HepG2 (cell line): Measurements from ENCODE around the gene ZFAND2B. TPM values are rescaled to one million over a fixed set of nuclear protein-coding genes. Genes with fewer than 3 reads are reported as not detected.

Experiments used
- CAMTA2 ChIP-seq: sonication (generic); formaldehyde crosslinking; IDR thresholded peaks from 2 replicates; pipeline ENCODE4 v1.4.0; 2020; ENCODE audit warnings: mild to moderate bottlenecking, missing genetic modification reagents, borderline replicate concordance
- CBFB ChIP-seq: sonication (generic); formaldehyde crosslinking; IDR thresholded peaks from 2 replicates; pipeline ENCODE4 v1.4.0; 2020; ENCODE audit warnings: missing genetic modification reagents
- CHD2 ChIP-seq: IDR thresholded peaks from 2 replicates; pipeline ENCODE4 v1.6.1; 2011; ENCODE audit warnings: low read depth, low read length, improper control_type of control experiment
- JUNB ChIP-seq: sonication (generic); formaldehyde crosslinking; IDR thresholded peaks from 2 replicates; pipeline ENCODE4 v1.8.0; 2022; ENCODE audit warnings: missing genetic modification reagents, mild to moderate bottlenecking, borderline replicate concordance
- MLLT10 ChIP-seq: sonication (generic); formaldehyde crosslinking; IDR thresholded peaks from 2 replicates; pipeline ENCODE4 v1.4.0; 2020; ENCODE audit warnings: missing genetic modification reagents
- TCF7L2 ChIP-seq: IDR thresholded peaks from 2 replicates; pipeline ENCODE4 v1.6.1; 2011; ENCODE audit warnings: mild to moderate bottlenecking, low read depth, low read length, moderate library complexity
- WIZ ChIP-seq: sonication (generic); formaldehyde crosslinking; IDR thresholded peaks from 2 replicates; pipeline ENCODE4 v1.5.1; 2020; ENCODE audit warnings: mild to moderate bottlenecking, missing genetic modification reagents
- ZFP36 ChIP-seq: fragments of 150-350 bp; IDR thresholded peaks from 2 replicates; pipeline ENCODE4 v1.6.1; 2018; ENCODE audit warnings: borderline replicate concordance, low read length, low read depth; ENCODE audit not compliant: partially characterized antibody
- ZFP62 ChIP-seq: sonication (generic); formaldehyde crosslinking; IDR thresholded peaks from 2 replicates; pipeline ENCODE4 v1.4.0; 2020; ENCODE audit warnings: missing genetic modification reagents
- ZFYVE20 ChIP-seq: sonication (generic); formaldehyde crosslinking; IDR thresholded peaks from 2 replicates; pipeline ENCODE4 v1.8.0; 2023; ENCODE audit warnings: low read depth, mild to moderate bottlenecking, moderate library complexity, missing genetic modification reagents, borderline replicate concordance
- ZNF30 ChIP-seq: sonication (generic); formaldehyde crosslinking; IDR thresholded peaks from 2 replicates; pipeline ENCODE4 v1.5.0; 2020; ENCODE audit warnings: mild to moderate bottlenecking, missing genetic modification reagents
- ZNF337 ChIP-seq: sonication (generic); formaldehyde crosslinking; IDR thresholded peaks from 2 replicates; pipeline ENCODE4 v1.5.1; 2020; ENCODE audit warnings: missing genetic modification reagents, low read depth, mild to moderate bottlenecking, borderline replicate concordance
- ZNF367 ChIP-seq: sonication (generic); formaldehyde crosslinking; IDR thresholded peaks from 2 replicates; pipeline ENCODE4 v1.4.0; 2020; ENCODE audit warnings: missing genetic modification reagents, borderline replicate concordance
- ZSCAN9 ChIP-seq: IDR thresholded peaks from 2 replicates; pipeline ENCODE4 v1.6.1; 2016; ENCODE audit warnings: borderline replicate concordance
- polyA plus RNA-seq, 8 experiments: library from polyadenylated mRNA; depleted of rRNA in 3 of 8; stranded (reverse) in 7 of 8; unstranded in 1 of 8; fragments of >200 nt; fragmentation: Illumina TruSeq in 4 of 8; extraction: Trizol in 4 of 8; gene quantifications; 2 replicates each; pipeline versions ENCODE4 v1.2.1 to v1.2.3, GENCODE V29; 2011 to 2016; ENCODE audit warnings: low read depth in 4 of 8, missing spikeins in 1 of 8, mixed read lengths in 1 of 8; ENCODE audit not compliant: insufficient read depth in 1 of 8
- total RNA-seq, 5 experiments: library from RNA; depleted of rRNA; stranded (reverse); fragments of >200 nt; fragmentation: Illumina TruSeq; extraction: Trizol; gene quantifications; 2 replicates each; pipeline ENCODE4 v1.2.3, GENCODE V29; 2016; ENCODE audit warnings: low read depth in 1 of 5
- TF ChIP-seq, protein P1 (sequence below): sonication (generic); formaldehyde crosslinking; IDR thresholded peaks from 2 replicates; pipeline ENCODE4 v1.8.0; 2022; ENCODE audit warnings: low read depth, missing genetic modification reagents
- TF ChIP-seq, protein P2 (sequence below): IDR thresholded peaks from 2 replicates; pipeline ENCODE4 v1.6.1; 2016; ENCODE audit warnings: low read depth, borderline replicate concordance
- TF ChIP-seq, protein P3 (sequence below), 2 experiments: sonication (generic) in 1 of 2; formaldehyde crosslinking in 1 of 2; IDR thresholded peaks; 2 replicates each; pipeline versions ENCODE4 v1.4.0 to v1.6.1; 2018 to 2020; ENCODE audit warnings: missing genetic modification reagents in 2 of 2, borderline replicate concordance in 1 of 2, low read depth in 1 of 2, mild to moderate bottlenecking in 1 of 2, missing biosample characterization in 1 of 2
- TF ChIP-seq, protein P4 (sequence below): sonication (generic); formaldehyde crosslinking; IDR thresholded peaks from 2 replicates; pipeline ENCODE4 v1.4.0; 2020; ENCODE audit warnings: missing genetic modification reagents, borderline replicate concordance
- TF ChIP-seq, protein P5 (sequence below): sonication (generic); formaldehyde crosslinking; IDR thresholded peaks from 2 replicates; pipeline ENCODE4 v1.4.0; 2020; ENCODE audit warnings: mild to moderate bottlenecking, missing genetic modification reagents

Gene ZFAND2B
- total and polyA plus RNA-seq, 2 of the 13 experiments (the other 11 are each of a cell fraction or from before 2014, with no cell fraction given) = 53.3 to 115 TPM

DNA sequence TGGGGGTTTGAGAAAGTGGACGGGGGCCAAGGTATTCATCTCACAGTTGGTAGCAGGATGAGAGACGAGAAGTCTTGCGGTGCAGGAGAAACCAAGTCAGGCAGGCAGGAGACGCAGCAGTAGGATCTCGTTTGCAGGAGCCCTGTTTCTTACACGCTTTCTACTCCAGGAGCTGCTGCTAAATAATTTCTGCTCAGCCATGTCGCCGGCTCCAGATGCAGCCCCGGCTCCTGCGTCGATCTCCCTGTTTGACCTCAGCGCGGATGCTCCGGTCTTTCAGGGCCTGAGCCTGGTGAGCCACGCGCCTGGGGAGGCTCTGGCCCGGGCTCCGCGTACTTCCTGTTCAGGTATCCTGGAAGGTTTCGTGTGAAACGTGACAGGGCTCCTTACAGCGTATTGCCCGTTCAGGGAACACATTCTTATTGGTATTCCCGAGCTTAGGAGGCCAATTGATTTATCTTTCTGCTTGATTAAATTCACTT lies 23.5 kb downstream of the ZFAND2B start (continued):
- TF ChIP-seq ZNF367 (CRISPR knock-in tag) = 0 out of 2 replicates have a peak, but pooled peaks have one; percentile 15
- TF ChIP-seq, protein P1, sequence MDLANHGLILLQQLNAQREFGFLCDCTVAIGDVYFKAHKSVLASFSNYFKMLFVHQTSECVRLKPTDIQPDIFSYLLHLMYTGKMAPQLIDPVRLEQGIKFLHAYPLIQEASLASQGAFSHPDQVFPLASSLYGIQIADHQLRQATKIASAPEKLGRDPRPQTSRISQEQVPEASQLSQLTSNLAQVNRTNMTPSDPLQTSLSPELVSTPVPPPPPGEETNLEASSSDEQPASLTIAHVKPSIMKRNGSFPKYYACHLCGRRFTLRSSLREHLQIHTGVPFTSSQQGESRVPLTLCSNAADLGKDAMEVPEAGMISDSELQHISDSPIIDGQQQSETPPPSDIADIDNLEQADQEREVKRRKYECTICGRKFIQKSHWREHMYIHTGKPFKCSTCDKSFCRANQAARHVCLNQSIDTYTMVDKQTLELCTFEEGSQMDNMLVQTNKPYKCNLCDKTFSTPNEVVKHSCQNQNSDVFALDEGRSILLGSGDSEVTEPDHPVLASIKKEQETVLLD (CRISPR knock-in tag) = no peak
- no peak for TF ChIP-seq ZNF30
- no peak for TF ChIP-seq ZFYVE20 (CRISPR knock-in tag)
- TF ChIP-seq ZFP36 = no peak
- TF ChIP-seq WIZ (CRISPR knock-in tag) = 0 out of 2 replicates have a peak, but pooled peaks have one; percentile 23
- no peak for TF ChIP-seq CAMTA2 (CRISPR knock-in tag)
- no peak for TF ChIP-seq ZFP62 (CRISPR knock-in tag)
- 0 out of 2 replicates have a peak, but pooled peaks have one; percentile 9 for TF ChIP-seq CBFB (CRISPR knock-in tag)
- peak; percentile 76; the same call in 1 of the 2 replicates for TF ChIP-seq ZNF337 (CRISPR knock-in tag)
- no peak for TF ChIP-seq JUNB (CRISPR knock-in tag)
- TF ChIP-seq ZSCAN9 (CRISPR knock-in tag) = no peak
- TF ChIP-seq, protein P2, sequence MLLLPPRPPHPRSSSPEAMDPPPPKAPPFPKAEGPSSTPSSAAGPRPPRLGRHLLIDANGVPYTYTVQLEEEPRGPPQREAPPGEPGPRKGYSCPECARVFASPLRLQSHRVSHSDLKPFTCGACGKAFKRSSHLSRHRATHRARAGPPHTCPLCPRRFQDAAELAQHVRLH (CRISPR knock-in tag) = no peak
- no peak for TF ChIP-seq TCF7L2
- no peak for TF ChIP-seq MLLT10
- TF ChIP-seq, protein P3, sequence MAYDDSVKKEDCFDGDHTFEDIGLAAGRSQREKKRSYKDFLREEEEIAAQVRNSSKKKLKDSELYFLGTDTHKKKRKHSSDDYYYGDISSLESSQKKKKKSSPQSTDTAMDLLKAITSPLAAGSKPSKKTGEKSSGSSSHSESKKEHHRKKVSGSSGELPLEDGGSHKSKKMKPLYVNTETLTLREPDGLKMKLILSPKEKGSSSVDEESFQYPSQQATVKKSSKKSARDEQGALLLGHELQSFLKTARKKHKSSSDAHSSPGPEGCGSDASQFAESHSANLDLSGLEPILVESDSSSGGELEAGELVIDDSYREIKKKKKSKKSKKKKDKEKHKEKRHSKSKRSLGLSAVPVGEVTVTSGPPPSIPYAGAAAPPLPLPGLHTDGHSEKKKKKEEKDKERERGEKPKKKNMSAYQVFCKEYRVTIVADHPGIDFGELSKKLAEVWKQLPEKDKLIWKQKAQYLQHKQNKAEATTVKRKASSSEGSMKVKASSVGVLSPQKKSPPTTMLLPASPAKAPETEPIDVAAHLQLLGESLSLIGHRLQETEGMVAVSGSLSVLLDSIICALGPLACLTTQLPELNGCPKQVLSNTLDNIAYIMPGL (CRISPR knock-in tag; IDR thresholded peaks at IDR 0.05; ENCODE audit: borderline replicate concordance in 1 of 2, low read depth in 1 of 2) = no peak
- TF ChIP-seq, protein P4, sequence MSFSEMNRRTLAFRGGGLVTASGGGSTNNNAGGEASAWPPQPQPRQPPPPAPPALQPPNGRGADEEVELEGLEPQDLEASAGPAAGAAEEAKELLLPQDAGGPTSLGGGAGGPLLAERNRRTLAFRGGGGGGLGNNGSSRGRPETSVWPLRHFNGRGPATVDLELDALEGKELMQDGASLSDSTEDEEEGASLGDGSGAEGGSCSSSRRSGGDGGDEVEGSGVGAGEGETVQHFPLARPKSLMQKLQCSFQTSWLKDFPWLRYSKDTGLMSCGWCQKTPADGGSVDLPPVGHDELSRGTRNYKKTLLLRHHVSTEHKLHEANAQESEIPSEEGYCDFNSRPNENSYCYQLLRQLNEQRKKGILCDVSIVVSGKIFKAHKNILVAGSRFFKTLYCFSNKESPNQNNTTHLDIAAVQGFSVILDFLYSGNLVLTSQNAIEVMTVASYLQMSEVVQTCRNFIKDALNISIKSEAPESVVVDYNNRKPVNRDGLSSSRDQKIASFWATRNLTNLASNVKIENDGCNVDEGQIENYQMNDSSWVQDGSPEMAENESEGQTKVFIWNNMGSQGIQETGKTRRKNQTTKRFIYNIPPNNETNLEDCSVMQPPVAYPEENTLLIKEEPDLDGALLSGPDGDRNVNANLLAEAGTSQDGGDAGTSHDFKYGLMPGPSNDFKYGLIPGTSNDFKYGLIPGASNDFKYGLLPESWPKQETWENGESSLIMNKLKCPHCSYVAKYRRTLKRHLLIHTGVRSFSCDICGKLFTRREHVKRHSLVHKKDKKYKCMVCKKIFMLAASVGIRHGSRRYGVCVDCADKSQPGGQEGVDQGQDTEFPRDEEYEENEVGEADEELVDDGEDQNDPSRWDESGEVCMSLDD = no peak
- TF ChIP-seq, protein P5, sequence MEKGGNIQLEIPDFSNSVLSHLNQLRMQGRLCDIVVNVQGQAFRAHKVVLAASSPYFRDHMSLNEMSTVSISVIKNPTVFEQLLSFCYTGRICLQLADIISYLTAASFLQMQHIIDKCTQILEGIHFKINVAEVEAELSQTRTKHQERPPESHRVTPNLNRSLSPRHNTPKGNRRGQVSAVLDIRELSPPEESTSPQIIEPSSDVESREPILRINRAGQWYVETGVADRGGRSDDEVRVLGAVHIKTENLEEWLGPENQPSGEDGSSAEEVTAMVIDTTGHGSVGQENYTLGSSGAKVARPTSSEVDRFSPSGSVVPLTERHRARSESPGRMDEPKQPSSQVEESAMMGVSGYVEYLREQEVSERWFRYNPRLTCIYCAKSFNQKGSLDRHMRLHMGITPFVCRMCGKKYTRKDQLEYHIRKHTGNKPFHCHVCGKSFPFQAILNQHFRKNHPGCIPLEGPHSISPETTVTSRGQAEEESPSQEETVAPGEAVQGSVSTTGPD = 0 out of 2 replicates have a peak, but pooled peaks have one; percentile 14
- no peak for TF ChIP-seq CHD2
